ENCODE results near the gene RPP25.

- TF ChIP-seq CTCF (IDR thresholded peaks at IDR 0.05; ENCODE audit: low read length) (peak; percentile 99), EZH2 (optimal IDR thresholded peaks at IDR 0.05; ENCODE audit: low read depth, low read length) (no peak)
Observed at GRCh38 chr15:74950078-74950908, 6.3 kb downstream of the RPP25 start.

All from MM.1S (cell line).